Subcutaneous adipose tissue (tissue), 4 donors: Measurements from ENCODE around the gene AIFM2. TPM values are rescaled to one million over a fixed set of nuclear protein-coding genes. Genes with fewer than 3 reads are reported as not detected.

Source experiments
- total RNA-seq, 4 donors: library from RNA; depleted of rRNA; stranded (reverse); fragments of >200 nt; gene quantifications; one replicate each; pipeline ENCODE4 v1.1.0, GENCODE V29; 2016
- TF ChIP-seq, protein P1 (sequence below): fragments of 450-650 bp; IDR thresholded peaks from one replicate; pipeline ENCODE4 v1.5.1; 2016; ENCODE audit warnings: low read depth, mild to moderate bottlenecking, control low read depth, antibody characterized with exemption, moderate library complexity

The AIFM2 gene
- total RNA-seq, 4 donors from 2014 or later, result 46.2 to 97.2 (median 50.1) TPM

DNA sequence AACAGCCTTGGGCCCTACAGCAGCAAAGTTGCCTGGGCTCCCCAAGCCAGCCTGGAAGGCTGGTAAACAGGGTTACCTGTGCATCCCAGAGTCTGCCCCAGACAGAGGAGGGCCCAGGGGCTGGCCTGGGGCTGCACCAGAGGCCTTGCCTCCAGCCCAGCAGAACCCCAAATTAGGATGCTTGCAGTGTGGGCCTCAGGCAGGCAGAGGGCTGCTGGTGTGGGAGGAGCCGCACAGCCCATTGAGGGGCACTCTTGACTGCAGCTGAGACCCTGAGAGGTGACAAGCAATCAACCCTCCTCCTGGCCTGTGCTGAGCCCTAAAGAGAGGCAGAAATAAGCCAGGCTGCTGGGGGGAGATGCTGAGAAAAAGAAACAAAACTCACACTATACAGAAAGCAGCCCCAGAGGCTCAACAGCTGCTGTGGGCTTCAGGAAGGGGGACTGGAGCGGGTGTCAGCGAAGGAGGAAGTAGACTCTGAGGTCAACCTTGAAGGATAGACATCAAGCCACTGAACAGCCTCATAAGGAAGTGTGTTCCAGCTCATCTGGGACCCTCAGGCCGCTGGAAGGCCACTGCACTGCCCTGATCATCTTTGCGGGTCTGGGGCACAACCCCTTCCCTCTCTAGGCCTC, 6.6 kb downstream of the AIFM2 start:
- TF ChIP-seq, protein P1, sequence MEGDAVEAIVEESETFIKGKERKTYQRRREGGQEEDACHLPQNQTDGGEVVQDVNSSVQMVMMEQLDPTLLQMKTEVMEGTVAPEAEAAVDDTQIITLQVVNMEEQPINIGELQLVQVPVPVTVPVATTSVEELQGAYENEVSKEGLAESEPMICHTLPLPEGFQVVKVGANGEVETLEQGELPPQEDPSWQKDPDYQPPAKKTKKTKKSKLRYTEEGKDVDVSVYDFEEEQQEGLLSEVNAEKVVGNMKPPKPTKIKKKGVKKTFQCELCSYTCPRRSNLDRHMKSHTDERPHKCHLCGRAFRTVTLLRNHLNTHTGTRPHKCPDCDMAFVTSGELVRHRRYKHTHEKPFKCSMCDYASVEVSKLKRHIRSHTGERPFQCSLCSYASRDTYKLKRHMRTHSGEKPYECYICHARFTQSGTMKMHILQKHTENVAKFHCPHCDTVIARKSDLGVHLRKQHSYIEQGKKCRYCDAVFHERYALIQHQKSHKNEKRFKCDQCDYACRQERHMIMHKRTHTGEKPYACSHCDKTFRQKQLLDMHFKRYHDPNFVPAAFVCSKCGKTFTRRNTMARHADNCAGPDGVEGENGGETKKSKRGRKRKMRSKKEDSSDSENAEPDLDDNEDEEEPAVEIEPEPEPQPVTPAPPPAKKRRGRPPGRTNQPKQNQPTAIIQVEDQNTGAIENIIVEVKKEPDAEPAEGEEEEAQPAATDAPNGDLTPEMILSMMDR, result no peak

DNA sequence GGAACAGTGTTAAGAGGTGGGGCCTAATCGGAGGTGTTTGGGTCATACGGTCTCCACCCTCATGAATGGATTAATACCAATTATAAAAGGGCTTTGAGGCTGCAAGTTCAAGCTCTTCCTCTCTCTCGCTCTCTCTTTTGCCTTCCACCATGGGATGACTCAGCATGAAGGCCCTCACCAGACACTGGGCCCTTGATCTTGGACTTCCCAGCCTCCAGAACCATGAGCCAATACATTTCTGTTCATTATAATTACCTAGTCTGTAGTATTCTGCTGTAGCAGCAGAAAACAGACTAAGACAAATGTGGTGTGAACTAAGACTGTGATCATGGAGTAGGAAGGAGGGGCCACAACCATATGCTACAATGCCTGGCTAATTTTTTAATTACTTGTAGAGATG, 7.7 kb downstream of the AIFM2 start:
- TF ChIP-seq, protein P1, result no peak

DNA sequence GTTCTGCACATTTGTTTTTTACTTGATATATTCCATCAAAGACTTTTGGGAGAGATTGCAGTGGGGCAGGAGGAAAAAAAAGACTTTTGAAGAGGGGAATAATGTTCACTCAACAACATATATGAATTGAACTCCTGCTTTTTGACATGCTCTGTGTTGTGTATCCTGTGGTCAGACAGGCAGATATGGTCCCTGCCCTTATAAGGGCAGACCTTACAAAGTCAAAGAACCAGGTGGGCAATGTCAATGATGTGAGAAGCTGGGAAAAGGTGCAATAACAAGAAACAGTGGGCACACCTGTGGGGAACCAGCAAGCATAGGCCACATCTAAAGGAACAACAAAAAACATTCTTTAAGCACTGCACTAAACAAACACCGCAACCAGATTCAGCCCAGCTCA, 8.2 kb downstream of the AIFM2 start:
- TF ChIP-seq, protein P1, result no peak

DNA sequence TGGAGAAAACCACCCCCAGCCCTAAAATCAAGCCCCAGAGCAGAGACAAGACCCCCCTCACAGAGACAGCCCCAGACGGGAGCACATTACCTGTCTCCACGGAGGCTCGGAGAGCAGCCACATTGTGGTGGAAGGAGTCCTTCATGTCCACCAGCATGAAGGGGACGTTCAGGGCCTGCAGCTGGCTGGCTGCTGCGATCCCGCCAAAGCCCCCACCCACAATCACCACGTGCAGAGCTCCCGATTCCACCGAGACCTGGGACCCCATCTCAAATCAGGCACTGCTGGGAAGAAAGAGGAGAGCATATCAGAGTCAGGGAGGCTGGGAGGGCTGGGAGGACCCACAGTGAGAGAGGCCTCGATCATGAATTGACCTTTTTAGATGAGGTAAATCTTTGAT, 8.8 kb downstream of the AIFM2 start:
- TF ChIP-seq, protein P1, result no peak

DNA sequence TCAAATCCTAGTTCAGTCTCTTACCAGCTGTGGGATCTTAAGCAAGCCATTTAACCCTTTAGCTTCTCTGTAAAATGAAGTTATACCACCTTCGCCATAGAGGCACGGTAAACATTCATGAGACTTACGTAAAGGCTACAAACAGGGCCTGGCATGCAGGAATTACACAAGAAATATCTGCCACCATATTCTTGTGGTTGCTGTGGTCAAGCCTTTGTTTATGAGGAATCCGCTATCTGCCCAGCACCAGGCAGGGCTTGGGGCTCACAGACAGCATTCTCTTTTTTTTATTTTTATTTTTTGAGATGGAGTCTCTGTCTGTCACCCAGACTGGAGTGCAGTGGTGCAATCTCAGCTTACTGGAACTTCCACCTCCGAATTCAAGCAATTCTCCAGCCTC, 9.9 kb downstream of the AIFM2 start:
- TF ChIP-seq, protein P1, result no peak

DNA sequence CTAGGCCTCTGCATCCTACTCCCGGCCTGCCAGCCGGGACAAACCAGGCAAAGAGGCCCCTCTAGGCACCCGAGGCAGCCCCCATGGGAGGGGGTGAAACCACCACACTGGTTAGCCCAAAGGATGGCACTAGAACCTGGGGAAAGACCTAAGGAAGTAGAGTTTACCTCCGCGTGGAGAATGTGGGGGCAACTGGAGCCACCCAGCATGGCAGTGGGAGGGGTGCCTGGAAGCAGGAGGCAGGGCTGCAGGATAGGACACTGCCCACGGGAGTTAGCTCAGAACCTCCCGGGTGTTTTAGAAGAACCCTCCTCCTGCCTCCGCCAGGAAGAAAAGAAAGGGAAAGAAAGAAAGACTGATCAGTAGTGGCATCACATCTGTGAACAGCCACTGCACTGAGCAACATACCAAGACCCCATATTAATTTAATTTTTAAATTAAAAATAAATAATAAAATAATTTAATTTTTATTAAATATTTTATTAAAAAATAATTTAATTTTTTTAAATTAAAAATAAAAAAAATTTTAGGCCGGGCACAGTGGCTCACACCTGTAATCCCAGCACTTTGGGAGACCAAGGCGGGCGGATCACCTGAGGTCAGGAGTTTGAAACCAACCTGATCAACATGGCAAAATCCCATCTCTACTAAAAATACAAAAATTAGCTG, 11.2 kb downstream of the AIFM2 start:
- TF ChIP-seq, protein P1, result no peak

DNA sequence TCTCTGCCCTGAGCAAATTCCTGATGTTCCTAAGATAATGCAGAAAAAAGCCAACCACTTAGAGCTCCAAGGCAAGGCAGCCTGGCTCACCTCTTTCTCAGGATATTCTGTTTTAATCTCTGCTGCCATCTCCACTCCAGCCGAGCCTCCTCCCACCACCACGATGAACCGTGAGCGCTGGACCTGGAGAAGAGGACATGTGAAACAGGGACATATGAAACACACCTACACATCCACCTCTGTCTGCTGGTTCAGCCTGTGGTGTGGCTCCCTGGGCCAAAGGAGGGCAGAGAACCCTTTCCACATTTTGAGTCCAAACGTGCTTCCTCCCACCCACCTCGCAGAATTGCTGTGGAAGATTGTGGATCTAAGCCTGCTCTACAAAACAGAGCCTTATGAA, 12.2 kb downstream of the AIFM2 start:
- TF ChIP-seq, protein P1, result no peak
